ENCODE measurements around the gene DENND1C.
A peak's percentile ranks its signal among the peaks of the same experiment; 100 is the strongest.

The DENND1C gene

DNA sequence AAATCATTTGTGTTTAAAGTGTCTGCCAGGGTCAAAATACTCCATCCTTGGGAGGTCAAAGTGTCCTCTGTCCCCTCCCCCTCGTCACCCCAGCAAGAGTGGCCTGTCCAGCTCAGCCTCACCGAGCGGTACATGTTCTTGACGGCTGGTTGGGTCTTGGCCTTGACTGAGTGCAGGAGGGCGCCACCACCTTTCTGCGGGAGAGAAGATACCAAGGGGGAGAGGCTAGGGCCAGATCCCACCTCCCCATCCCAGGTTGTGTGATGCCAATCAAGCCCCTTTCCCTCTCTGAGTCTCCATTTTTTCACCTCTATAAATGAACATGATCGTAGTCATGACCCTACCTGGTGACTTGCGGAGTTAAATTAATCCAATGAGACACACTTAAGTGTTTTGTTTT is 11.4 kb downstream of the DENND1C start:
- Histone ChIP-seq H3K9ac (ENCODE audit: low read length in 5 of 5) (no peak overlapping the region), H3K4me3 (ENCODE audit: low read depth in 1 of 5, low read length in 5 of 5) (no peak overlapping the region), H3K4me1 (ENCODE audit: control insufficient read depth in 5 of 5, insufficient read depth in 5 of 5, low read length in 5 of 5) (no peaks in the 10 kb centered on the region), H3K27ac (ENCODE audit: low read depth, low read length) (no peak overlapping the region), H3K36me3 (ENCODE audit: control insufficient read depth in 5 of 5, insufficient read depth in 5 of 5, low read length in 5 of 5) (peaks cover 0 to 4% (median 0%) of the 10 kb centered on the region in 5 donors), H3K9me3 (ENCODE audit: control insufficient read depth in 5 of 5, low read length in 5 of 5) (no peaks in the 10 kb centered on the region), H3K27me3 (ENCODE audit: control insufficient read depth in 5 of 5, insufficient read depth in 4 of 5, low read length in 5 of 5) (peaks cover under 1 to 15% (median 8%) of the 10 kb centered on the region in 5 donors)

GRCh38 chr19:6467384-6467783 is 14.2 kb downstream of the DENND1C start:
- Histone ChIP-seq H3K27me3 (ENCODE audit: control insufficient read depth in 5 of 5, insufficient read depth in 4 of 5, low read length in 5 of 5) (peaks cover 13 to 25% (median 16%) of the 10 kb centered on the region in 5 donors), H3K4me1 (ENCODE audit: control insufficient read depth in 5 of 5, insufficient read depth in 5 of 5, low read length in 5 of 5) (peaks cover 0 to 4% (median 0%) of the 10 kb centered on the region in 5 donors), H3K4me3 (ENCODE audit: low read depth in 1 of 5, low read length in 5 of 5) (no peak overlapping the region), H3K9me3 (ENCODE audit: control insufficient read depth in 5 of 5, low read length in 5 of 5) (no peaks in the 10 kb centered on the region), H3K27ac (ENCODE audit: low read depth, low read length) (no peak overlapping the region), H3K36me3 (ENCODE audit: control insufficient read depth in 5 of 5, insufficient read depth in 5 of 5, low read length in 5 of 5) (peaks cover 0 to 4% (median 0%) of the 10 kb centered on the region in 5 donors), H3K9ac (ENCODE audit: low read length in 5 of 5) (no peak overlapping the region)

GRCh38 chr19:6466526-6467248 is 14.9 kb downstream of the DENND1C start:
- H3K9ac ChIP-seq (ENCODE audit: low read length in 5 of 5): no peak overlapping the region
- peaks cover 0 to 4% (median 0%) of the 10 kb centered on the region in 5 donors for H3K4me1 ChIP-seq (ENCODE audit: control insufficient read depth in 5 of 5, insufficient read depth in 5 of 5, low read length in 5 of 5)
- no peak overlapping the region for H3K27ac ChIP-seq (ENCODE audit: low read depth, low read length)
- peaks cover 0 to 4% (median 0%) of the 10 kb centered on the region in 5 donors for H3K36me3 ChIP-seq (ENCODE audit: control insufficient read depth in 5 of 5, insufficient read depth in 5 of 5, low read length in 5 of 5)
- H3K9me3 ChIP-seq (ENCODE audit: control insufficient read depth in 5 of 5, low read length in 5 of 5): no peaks in the 10 kb centered on the region
- H3K27me3 ChIP-seq (ENCODE audit: control insufficient read depth in 5 of 5, insufficient read depth in 4 of 5, low read length in 5 of 5): peaks cover 13 to 25% (median 16%) of the 10 kb centered on the region in 5 donors
- H3K4me3 ChIP-seq (ENCODE audit: low read depth in 1 of 5, low read length in 5 of 5): no peak overlapping the region

DNA sequence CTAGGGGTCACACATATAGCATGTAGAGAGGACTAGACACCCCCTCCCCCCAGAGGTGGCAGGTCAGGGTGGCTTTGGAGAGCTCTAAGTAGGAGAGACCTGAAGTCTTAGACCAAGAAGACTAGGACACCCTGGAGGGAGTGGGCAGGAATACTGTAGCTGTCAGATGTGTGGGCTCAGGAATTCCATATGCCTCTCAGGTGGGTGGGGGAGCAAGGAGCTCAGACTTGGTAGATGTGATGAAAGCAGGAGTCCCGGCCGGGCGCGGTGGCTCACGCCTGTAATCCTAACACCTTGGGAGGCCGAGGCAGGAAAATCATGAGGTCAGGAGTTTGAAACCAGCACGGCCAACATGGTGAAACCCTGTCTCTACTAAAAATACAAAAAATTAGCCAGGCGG is 15.9 kb downstream of the DENND1C start:
- Histone ChIP-seq H3K4me1 (ENCODE audit: control insufficient read depth in 5 of 5, insufficient read depth in 5 of 5, low read length in 5 of 5) (peaks cover 0 to 5% (median 3%) of the 10 kb centered on the region in 5 donors), H3K27ac (ENCODE audit: low read depth, low read length) (no peak overlapping the region), H3K36me3 (ENCODE audit: control insufficient read depth in 5 of 5, insufficient read depth in 5 of 5, low read length in 5 of 5) (no peaks in the 10 kb centered on the region), H3K27me3 (ENCODE audit: control insufficient read depth in 5 of 5, insufficient read depth in 4 of 5, low read length in 5 of 5) (peaks cover 13 to 25% (median 16%) of the 10 kb centered on the region in 5 donors), H3K9me3 (ENCODE audit: control insufficient read depth in 5 of 5, low read length in 5 of 5) (no peaks in the 10 kb centered on the region), H3K4me3 (ENCODE audit: low read depth in 1 of 5, low read length in 5 of 5) (no peak overlapping the region), H3K9ac (ENCODE audit: low read length in 5 of 5) (no peak overlapping the region)

DNA sequence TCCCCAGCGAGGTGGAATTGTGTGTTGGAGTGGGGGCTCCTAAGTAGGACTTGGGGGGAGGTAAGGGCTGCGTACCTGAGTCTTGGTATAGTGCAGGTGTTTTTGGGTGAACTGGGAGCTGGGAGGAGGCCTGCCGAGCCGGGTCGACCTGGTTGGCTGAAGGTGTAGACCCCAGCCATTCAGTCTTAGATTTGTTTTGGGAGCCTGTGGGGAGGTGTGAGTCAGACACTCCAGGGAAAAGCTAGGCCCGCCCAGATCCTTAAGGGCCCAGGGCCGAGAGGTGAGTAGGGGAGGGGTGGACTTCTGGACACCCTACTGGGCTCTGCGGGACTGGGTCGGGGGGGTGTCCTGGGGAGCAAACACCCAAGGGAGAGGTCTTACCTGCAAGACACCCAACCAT is 16.6 kb downstream of the DENND1C start:
- Histone ChIP-seq H3K36me3 (ENCODE audit: control insufficient read depth in 5 of 5, insufficient read depth in 5 of 5, low read length in 5 of 5) (no peaks in the 10 kb centered on the region), H3K4me1 (ENCODE audit: control insufficient read depth in 5 of 5, insufficient read depth in 5 of 5, low read length in 5 of 5) (peaks cover 0 to 10% (median 7%) of the 10 kb centered on the region in 5 donors), H3K4me3 (ENCODE audit: low read depth in 1 of 5, low read length in 5 of 5) (no peak overlapping the region), H3K27ac (ENCODE audit: low read depth, low read length) (no peak overlapping the region), H3K9me3 (ENCODE audit: control insufficient read depth in 5 of 5, low read length in 5 of 5) (no peaks in the 10 kb centered on the region), H3K9ac (ENCODE audit: low read length in 5 of 5) (no peak overlapping the region), H3K27me3 (ENCODE audit: control insufficient read depth in 5 of 5, insufficient read depth in 4 of 5, low read length in 5 of 5) (peaks cover 13 to 25% (median 16%) of the 10 kb centered on the region in 5 donors)

DNA sequence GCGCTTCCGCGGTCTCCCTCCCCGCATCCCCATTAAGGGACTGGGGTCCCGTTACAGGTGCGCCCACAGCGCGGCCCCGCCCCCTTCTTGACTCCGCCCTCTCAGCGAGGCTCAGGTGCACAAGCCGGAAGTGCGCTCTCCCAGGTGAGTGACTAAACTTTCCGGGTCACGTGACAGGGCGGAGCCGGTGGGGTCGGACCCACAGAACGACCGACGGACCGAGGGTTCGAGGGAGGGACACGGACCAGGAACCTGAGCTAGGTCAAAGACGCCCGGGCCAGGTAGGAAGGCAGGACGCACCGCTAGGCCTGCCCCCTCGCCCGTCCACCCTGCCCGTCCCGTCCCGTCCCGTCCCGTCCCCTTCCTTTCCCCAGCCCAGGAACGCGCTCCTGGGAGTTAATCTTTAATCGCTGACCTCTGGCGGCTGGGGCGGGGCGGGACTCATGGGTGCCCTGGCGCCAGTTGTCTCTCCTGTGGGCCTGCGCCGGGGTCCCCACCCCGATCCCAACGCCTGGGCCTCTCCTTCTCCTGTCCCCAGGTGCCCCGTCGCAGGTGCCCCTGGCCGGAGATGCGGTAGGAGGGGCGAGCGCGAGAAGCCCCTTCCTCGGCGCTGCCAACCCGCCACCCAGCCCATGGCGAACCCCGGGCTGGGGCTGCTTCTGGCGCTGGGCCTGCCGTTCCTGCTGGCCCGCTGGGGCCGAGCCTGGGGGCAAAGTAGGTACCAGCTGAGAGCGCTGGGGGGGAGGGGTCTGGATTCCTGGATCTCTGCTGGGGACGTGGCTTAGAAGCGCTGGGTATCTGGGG is 17.3 kb downstream of the DENND1C start, which contains the start of gene CRB3:
CRB3 (plus strand) TSS at position 202 of the 804 bp plus-strand sequence; CDS start at position 633, 431 bp downstream.
- H3K27ac ChIP-seq (ENCODE audit: low read depth, low read length): no peak within 1 kb of the TSS
- H3K4me1 ChIP-seq (ENCODE audit: control insufficient read depth in 5 of 5, insufficient read depth in 5 of 5, low read length in 5 of 5): peaks cover 0 to 16% (median 12%) of the 10 kb centered on the region in 5 donors
- H3K36me3 ChIP-seq (ENCODE audit: control insufficient read depth in 5 of 5, insufficient read depth in 5 of 5, low read length in 5 of 5): no peaks in the 10 kb centered on the region
- H3K9me3 ChIP-seq (ENCODE audit: control insufficient read depth in 5 of 5, low read length in 5 of 5): no peaks in the 10 kb centered on the region
- no peak within 1 kb of the TSS for H3K9ac ChIP-seq (ENCODE audit: low read length in 5 of 5)
- no peak within 1 kb of the TSS for H3K4me3 ChIP-seq (ENCODE audit: low read depth in 1 of 5, low read length in 5 of 5)
- H3K27me3 ChIP-seq (ENCODE audit: control insufficient read depth in 5 of 5, insufficient read depth in 4 of 5, low read length in 5 of 5): peaks cover 13 to 25% (median 16%) of the 10 kb centered on the region in 5 donors

- Histone ChIP-seq H3K4me1 (ENCODE audit: control insufficient read depth in 5 of 5, insufficient read depth in 5 of 5, low read length in 5 of 5) (peaks cover 0 to 28% (median 22%) of the 10 kb centered on the region in 5 donors), H3K36me3 (ENCODE audit: control insufficient read depth in 5 of 5, insufficient read depth in 5 of 5, low read length in 5 of 5) (peaks cover 0 to 7% (median 5%) of the 10 kb centered on the region in 5 donors), H3K27me3 (ENCODE audit: control insufficient read depth in 5 of 5, insufficient read depth in 4 of 5, low read length in 5 of 5) (peaks cover 11 to 16% (median 14%) of the 10 kb centered on the region in 5 donors), H3K27ac (ENCODE audit: low read depth, low read length) (no peak overlapping the region), H3K4me3 (ENCODE audit: low read depth in 1 of 5, low read length in 5 of 5) (peak overlapping the region; percentile 68 to 91 (median 82)), H3K9ac (ENCODE audit: low read length in 5 of 5) (peak overlapping the region in 4 of 5 donors; percentile 55 to 79 (median 71)), H3K9me3 (ENCODE audit: control insufficient read depth in 5 of 5, low read length in 5 of 5) (no peaks in the 10 kb centered on the region)
Observed at GRCh38 chr19:6460099-6460884, 21.3 kb downstream of the DENND1C start.

DNA sequence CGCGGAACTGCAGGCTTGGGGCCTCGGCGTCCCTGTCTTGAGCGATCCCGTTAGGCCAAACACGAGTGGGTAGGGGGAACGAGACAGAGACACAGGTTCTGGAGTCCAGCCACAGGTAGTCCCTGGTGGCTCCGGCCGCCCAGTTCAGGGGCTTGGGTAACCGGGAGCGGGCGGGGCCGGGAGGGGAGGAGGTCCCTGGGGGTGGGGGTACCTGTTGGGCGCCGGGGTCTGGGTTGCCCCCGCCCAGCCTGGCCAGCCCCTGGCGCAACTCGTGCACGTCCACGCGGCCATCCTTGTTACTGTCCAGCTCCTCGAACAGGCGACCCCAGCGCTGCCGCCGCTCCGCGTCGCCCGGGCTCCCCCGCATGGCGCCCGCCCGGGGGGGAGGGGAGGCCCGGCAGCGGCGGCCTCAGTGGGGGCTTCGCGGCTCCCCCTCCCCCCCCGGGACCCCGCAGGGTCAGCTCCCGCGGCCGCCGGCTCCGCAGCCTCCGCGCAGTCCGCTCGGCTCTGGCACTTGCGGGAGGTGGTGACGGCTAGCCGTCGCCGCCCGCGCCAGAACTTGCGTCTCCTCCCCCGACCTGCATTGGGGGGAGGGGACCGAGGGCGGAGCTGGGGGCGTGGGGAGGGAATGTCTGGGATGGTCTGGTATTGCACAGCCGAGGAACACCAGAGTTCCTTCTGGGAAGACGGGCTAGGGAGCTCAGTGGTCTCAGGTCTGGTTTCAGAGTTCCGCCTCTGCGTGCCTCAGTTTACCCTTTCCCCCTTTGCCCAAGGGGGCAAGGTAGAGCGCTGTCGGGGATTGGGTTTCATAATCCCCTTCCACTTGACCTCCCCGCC is 22.1 kb downstream of the DENND1C start, which contains the start of gene SLC25A23:
SLC25A23 (minus strand) TSS at position 531 of the 837 bp plus-strand sequence; CDS start at position 367, 164 bp downstream.
- peaks cover 0 to 5% (median 1%) of the 10 kb centered on the region in 5 donors for H3K9me3 ChIP-seq (ENCODE audit: control insufficient read depth in 5 of 5, low read length in 5 of 5)
- peaks cover 0 to 14% (median 8%) of the 10 kb centered on the region in 5 donors for H3K36me3 ChIP-seq (ENCODE audit: control insufficient read depth in 5 of 5, insufficient read depth in 5 of 5, low read length in 5 of 5)
- H3K4me1 ChIP-seq (ENCODE audit: control insufficient read depth in 5 of 5, insufficient read depth in 5 of 5, low read length in 5 of 5): peaks cover 0 to 28% (median 22%) of the 10 kb centered on the region in 5 donors
- H3K27me3 ChIP-seq (ENCODE audit: control insufficient read depth in 5 of 5, insufficient read depth in 4 of 5, low read length in 5 of 5): peaks cover 7 to 9% (median 7%) of the 10 kb centered on the region in 5 donors
- no peak within 1 kb of the TSS for H3K27ac ChIP-seq (ENCODE audit: low read depth, low read length)
- H3K4me3 ChIP-seq (ENCODE audit: low read depth in 1 of 5, low read length in 5 of 5): peak within 1 kb of the TSS; percentile 68 to 91 (median 82)
- peak within 1 kb of the TSS in 4 of 5 donors; percentile 55 to 79 (median 71) for H3K9ac ChIP-seq (ENCODE audit: low read length in 5 of 5)

Measured in subcutaneous abdominal adipose tissue (tissue), 5 donors.